22Rv1 (cell line): ENCODE results near the gene PEX10.
"Not testable (repeated sequence)": the region's sequence is repeated elsewhere in the genome, so short reads cannot be mapped to it uniquely, and the experiment has no call there.

Experiments
- H3K27ac ChIP-seq: fragments of 450-650 bp; 2 replicates; pipeline ENCODE4 v1.5.1; 2017
- ZFX ChIP-seq: fragments of 450-650 bp; IDR thresholded peaks from 2 replicates; pipeline ENCODE4 v1.6.1; 2017; ENCODE audit warnings: antibody characterized with exemption, borderline replicate concordance
- TF ChIP-seq, protein P1 (sequence below): fragments of 450-650 bp; IDR thresholded peaks from 2 replicates; pipeline ENCODE4 v1.5.1; 2017; ENCODE audit warnings: mild to moderate bottlenecking

Gene PEX10

DNA sequence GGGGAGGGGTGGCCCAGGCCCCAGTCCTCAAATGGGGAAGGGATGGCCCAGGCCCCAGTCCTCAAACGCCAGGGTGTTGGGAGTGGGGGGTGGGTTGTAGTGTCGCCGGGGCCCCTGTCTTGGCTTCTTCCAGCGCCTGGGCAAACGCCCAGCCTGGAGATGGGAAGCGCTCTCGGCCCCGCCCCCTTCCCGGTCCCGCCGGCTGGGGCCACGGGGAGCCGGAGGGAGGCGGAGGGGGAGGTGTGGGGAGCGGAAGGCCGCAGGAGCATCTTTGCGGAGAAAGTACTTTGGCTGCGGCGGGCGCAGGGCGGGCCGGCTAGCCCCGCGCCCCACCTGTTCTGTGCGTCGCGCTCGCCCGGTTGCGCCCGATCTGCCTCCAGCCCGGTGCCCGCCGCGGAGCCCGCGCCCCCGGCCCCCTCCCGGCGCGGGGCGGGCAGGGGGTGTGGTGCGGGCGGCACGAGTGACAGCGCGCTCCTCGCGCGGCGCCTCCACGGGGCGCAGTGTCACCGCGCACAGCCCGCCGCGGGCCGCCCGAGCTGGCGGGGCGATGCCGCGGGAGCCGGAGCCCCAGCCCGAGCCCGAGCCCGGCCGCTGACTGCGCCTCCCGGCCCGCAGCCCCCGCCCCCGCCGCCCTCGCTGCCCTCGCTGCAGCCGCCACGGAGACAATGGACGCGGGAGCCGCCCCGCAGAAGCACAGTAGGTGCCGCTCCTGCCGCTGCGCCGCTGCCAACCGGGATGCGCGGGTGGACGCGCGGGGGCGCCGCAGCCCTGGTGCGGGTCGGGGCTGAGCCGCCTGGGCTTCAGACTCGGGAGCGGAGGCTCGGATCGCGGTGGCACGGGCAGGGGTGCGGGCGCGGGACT is 31.1 kb upstream of the PEX10 start:
- no peak overlapping the region for H3K27ac ChIP-seq
- no peak for TF ChIP-seq ZFX
- TF ChIP-seq, protein P1, sequence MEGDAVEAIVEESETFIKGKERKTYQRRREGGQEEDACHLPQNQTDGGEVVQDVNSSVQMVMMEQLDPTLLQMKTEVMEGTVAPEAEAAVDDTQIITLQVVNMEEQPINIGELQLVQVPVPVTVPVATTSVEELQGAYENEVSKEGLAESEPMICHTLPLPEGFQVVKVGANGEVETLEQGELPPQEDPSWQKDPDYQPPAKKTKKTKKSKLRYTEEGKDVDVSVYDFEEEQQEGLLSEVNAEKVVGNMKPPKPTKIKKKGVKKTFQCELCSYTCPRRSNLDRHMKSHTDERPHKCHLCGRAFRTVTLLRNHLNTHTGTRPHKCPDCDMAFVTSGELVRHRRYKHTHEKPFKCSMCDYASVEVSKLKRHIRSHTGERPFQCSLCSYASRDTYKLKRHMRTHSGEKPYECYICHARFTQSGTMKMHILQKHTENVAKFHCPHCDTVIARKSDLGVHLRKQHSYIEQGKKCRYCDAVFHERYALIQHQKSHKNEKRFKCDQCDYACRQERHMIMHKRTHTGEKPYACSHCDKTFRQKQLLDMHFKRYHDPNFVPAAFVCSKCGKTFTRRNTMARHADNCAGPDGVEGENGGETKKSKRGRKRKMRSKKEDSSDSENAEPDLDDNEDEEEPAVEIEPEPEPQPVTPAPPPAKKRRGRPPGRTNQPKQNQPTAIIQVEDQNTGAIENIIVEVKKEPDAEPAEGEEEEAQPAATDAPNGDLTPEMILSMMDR, result peak; percentile 67

DNA sequence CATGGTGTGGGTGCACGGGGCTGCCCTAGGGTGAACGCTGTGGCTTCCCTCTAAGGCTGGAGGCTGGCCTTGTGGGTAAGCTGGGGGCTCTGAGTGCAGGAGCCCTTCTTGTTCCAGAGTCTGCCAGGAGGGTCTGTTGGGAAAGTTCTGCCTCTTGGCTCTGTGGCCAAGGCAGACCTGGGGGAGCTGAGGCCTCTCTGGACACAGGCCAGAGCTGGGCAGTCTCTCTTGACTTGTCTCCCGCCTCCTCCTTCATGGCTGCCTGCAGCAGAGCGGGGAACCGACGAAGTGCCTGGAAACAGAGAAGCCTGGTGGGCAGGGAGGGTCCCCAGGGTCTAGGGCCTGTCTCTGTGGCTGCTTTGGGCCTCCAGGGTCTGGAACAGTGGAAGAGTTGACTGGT is 30.3 kb upstream of the PEX10 start:
- no peak overlapping the region for H3K27ac ChIP-seq
- TF ChIP-seq, protein P1, result no peak
- TF ChIP-seq ZFX, result no peak

DNA sequence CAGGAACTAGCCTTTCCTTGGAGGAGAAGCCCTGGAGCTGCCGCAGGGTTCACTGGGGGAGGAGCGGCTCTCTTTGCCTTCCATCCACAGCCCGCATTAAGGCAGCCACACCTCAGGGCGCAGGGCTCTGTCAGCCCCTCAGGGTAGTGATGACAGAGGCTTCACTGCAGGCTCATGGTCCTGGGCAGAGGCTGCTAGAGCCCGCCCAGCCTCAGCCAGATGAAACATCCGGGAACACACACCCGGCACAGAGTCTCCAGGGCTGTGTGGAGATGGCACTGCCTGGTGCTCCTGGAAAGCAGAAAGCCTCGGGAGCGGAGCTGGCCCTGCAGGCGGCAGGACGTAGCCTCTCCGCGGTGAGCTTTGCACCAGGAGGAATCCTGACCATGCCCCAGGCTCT is 29.4 kb upstream of the PEX10 start:
- TF ChIP-seq ZFX, result no peak
- TF ChIP-seq, protein P1, result no peak
- no peak overlapping the region for H3K27ac ChIP-seq

DNA sequence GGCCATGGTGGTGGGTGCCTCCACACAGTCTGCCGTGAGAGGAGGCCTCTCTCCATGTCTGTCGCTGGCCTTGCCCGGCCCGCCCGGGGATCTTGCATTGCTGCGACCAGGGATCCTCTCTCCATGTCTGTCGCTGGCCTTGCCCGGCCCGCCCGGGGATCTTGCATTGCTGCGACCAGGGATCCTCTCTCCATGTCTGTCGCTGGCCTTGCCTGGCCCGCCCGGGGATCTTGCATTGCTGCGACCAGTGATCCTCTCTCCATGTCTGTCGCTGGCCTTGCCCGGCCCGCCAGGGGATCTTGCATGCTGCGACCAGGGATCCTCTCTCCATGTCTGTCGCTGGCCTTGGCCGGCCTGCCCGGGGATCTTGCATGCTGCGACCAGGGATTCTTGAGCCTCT is 28.0 kb upstream of the PEX10 start:
- not testable (repeated sequence) for H3K27ac ChIP-seq

DNA sequence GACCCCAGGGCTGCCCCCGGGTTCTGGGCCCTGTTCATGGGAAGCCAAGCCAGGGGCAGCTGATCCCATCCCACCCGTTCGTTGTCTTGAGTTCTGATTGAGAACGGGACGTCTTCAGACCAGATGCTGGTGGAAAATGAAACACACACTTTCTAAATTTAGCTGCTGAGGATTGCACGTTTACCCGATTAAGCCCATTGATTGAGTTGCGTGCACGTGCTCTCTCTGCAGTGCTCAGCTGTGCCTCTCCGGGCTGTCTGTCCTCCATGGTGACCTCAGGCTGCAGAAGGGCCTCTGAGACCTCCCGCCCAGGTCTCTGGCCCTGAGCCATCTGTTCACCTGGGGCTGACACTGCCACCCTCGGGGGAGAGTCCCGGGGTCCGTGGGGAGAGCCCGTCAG is 27.0 kb upstream of the PEX10 start:
- no peak overlapping the region for H3K27ac ChIP-seq
- TF ChIP-seq, protein P1, result no peak
- no peak for TF ChIP-seq ZFX

DNA sequence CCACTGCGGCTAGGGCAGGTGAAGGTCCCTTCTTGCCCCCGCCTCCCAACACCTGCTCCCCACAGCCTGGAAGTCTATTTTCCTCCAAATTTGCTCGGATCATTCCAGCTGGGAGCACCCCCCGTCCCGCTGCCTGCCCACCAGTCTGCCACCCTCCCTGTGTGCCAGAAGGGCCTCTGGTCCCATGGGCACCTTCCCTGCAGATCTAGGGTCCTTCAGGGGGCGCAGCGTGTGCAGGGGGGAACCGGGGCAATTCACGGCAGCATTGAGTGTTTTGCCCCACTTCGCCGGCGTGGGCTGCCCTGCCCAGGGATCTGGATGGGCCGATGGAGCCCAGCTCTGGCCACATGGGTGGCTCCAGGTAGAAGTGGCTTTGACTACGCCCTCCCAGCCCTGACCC is 26.3 kb upstream of the PEX10 start:
- H3K27ac ChIP-seq, result no peak overlapping the region
- TF ChIP-seq, protein P1, result no peak
- no peak for TF ChIP-seq ZFX

DNA sequence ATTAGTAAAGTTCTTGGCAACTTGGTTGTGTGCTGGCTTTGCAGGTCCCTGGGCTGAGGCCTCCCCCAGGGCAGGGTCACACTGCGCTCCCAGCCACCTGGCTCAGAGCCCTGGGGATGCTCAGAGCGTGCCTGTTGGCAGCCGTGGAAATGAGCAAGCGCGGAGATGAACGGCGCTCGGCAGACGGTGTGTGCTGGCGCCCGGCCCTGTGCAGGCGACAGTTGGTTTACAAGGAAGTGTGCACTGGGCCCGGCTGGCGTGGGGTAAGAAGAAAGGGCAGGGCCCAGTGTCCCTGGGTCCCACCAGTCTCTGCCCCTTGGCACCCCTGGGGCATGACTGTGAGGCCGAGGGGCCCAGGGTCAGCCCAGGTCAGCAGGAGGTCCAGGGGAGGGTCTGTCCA is 25.7 kb upstream of the PEX10 start:
- TF ChIP-seq, protein P1, result no peak
- TF ChIP-seq ZFX, result no peak
- H3K27ac ChIP-seq, result no peak overlapping the region

DNA sequence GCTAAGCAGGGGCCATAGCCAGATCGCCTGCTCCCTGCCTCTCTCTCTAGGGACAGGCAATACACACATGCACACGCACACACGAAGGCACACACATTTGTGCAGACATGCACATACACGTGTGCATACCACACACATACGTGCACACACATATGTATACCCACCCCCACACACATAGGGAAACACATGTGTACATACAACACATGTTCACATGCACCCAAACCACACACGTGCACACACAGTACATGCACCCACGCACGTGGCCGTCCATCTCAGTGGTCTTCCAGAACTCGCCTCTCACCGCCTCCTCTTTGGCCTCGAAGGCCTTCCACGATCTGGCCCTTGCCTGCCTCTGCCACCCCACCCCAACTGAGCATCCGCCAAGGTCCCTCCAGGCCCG is 25.3 kb upstream of the PEX10 start:
- TF ChIP-seq ZFX, result no peak
- TF ChIP-seq, protein P1, result no peak
- H3K27ac ChIP-seq, result no peak overlapping the region
